ENCODE results near the gene IMP4.

GRCh38 chr2:130346041-130346740 lies 3.5 kb downstream of the IMP4 start:
- no peak for TF ChIP-seq POLR2A (IDR thresholded peaks at IDR 0.05; ENCODE audit: low read depth, low read length)
- TF ChIP-seq CTCF (IDR thresholded peaks at IDR 0.05; ENCODE audit: extremely low read depth in 1 of 2, insufficient read depth in 1 of 2, low read depth in 1 of 2, low read length in 2 of 2) = no peak
- no peak for TF ChIP-seq MAX (IDR thresholded peaks at IDR 0.05; ENCODE audit: insufficient read depth, insufficient read length)
- no peak for TF ChIP-seq EZH2 (IDR thresholded peaks at IDR 0.05; ENCODE audit: borderline replicate concordance, low read depth, low read length, severe bottlenecking)
- TF ChIP-seq MYC (IDR thresholded peaks at IDR 0.05; ENCODE audit: low read depth, low read length) = no peak

Data from endothelial cell of umbilical vein (primary cell).